Hematopoietic multipotent progenitor cell treated with erythropoietin and hydrocortisone succinate and interleukin-3 and kit ligand, for 6 days (in vitro differentiated cells): ENCODE measurements around the gene CNFN.

ENCODE experiments used
- DNase-seq: peaks from one replicate; pipeline ENCODE4 v3.0.0-alpha.2; 2015

The CNFN gene

GRCh38 chr19:42389899-42390298, at the start of gene CNFN:
CNFN (minus strand) TSS chr19:42390297; CDS start chr19:42389037, 1,260 bp downstream.
- no peak for DNase-seq

- no peak for DNase-seq
These were observed 45.9 kb upstream of the CNFN start for GRCh38 chr19:42436006-42436405.

- no peak for DNase-seq
These were observed 45.2 kb upstream of the CNFN start for GRCh38 chr19:42435316-42435715.

GRCh38 chr19:42433503-42434260, 43.6 kb upstream of the CNFN start:
- DNase-seq, result peak; percentile 82

- no peak for DNase-seq
These were observed 41.4 kb upstream of the CNFN start for GRCh38 chr19:42431486-42431885.

- no peak for DNase-seq
These were observed 38.6 kb upstream of the CNFN start for GRCh38 chr19:42428676-42429075.

- no peak for DNase-seq
These were observed 37.2 kb upstream of the CNFN start, which contains the start of gene LIPE for GRCh38 chr19:42427313-42427712. LIPE (minus strand) TSS chr19:42427388; CDS start chr19:42427149, 239 bp downstream.

- no peak for DNase-seq
These were observed 36.5 kb upstream of the CNFN start for GRCh38 chr19:42426643-42427042.

- DNase-seq, result no peak
These were observed 34.6 kb upstream of the CNFN start for GRCh38 chr19:42424712-42425131.

- peak; percentile 19 for DNase-seq
These were observed 34.2 kb upstream of the CNFN start for GRCh38 chr19:42424345-42424707.

GRCh38 chr19:42423462-42424344, 33.6 kb upstream of the CNFN start:
- peak; percentile 95 for DNase-seq

GRCh38 chr19:42422901-42423461, 32.9 kb upstream of the CNFN start:
- peak; percentile 28 for DNase-seq

- DNase-seq, result peak; percentile 27
These were observed 32.2 kb upstream of the CNFN start for GRCh38 chr19:42422092-42422900.

GRCh38 chr19:42421591-42422031, 31.5 kb upstream of the CNFN start:
- DNase-seq, result no peak

- DNase-seq, result no peak
These were observed 31.0 kb upstream of the CNFN start for GRCh38 chr19:42421101-42421500.

GRCh38 chr19:42420055-42420544, 30.0 kb upstream of the CNFN start:
- DNase-seq, result peak; percentile 90

GRCh38 chr19:42419309-42419708, 29.2 kb upstream of the CNFN start:
- DNase-seq, result no peak

GRCh38 chr19:42412661-42413076, 22.6 kb upstream of the CNFN start:
- no peak for DNase-seq

- no peak for DNase-seq
These were observed 22.1 kb upstream of the CNFN start for GRCh38 chr19:42412227-42412626.

GRCh38 chr19:42411581-42412178, 21.6 kb upstream of the CNFN start:
- DNase-seq, result no peak

- no peak for DNase-seq
These were observed 20.3 kb upstream of the CNFN start for GRCh38 chr19:42410371-42410770.

GRCh38 chr19:42409477-42409876, 19.4 kb upstream of the CNFN start:
- DNase-seq, result no peak
